AML-193 (cell line): Measurements from ENCODE around the gene WDR1.

Experiments used
- DNase-seq, 2 experiments: peaks; one replicate each; lab custom pipeline; 2025; lab: John Stamatoyannopoulos, UW

Gene WDR1

GRCh38 chr4:10085828-10086505, 30.6 kb downstream of the WDR1 start:
- DNase-seq: no peak

GRCh38 chr4:10085386-10085785, 31.2 kb downstream of the WDR1 start:
- no peak for DNase-seq

- no peak for DNase-seq
Observed at GRCh38 chr4:10084651-10085358, 31.8 kb downstream of the WDR1 start.

GRCh38 chr4:10083861-10084641, 32.5 kb downstream of the WDR1 start:
- no peak for DNase-seq

- DNase-seq: no peak
Observed at GRCh38 chr4:10083331-10083771, 33.2 kb downstream of the WDR1 start.

- DNase-seq: no peak
Observed at GRCh38 chr4:10082459-10083272, 33.9 kb downstream of the WDR1 start.

GRCh38 chr4:10082047-10082446, 34.6 kb downstream of the WDR1 start:
- no peak for DNase-seq

- DNase-seq: no peak
Observed at GRCh38 chr4:10081218-10081606, 35.4 kb downstream of the WDR1 start.

- no peak for DNase-seq
Observed at GRCh38 chr4:10080589-10081217, 35.9 kb downstream of the WDR1 start.

GRCh38 chr4:10079912-10080588, 36.5 kb downstream of the WDR1 start:
- no peak for DNase-seq

- DNase-seq: no peak
Observed at GRCh38 chr4:10079256-10079655, 37.3 kb downstream of the WDR1 start.

GRCh38 chr4:10078481-10079233, 37.9 kb downstream of the WDR1 start:
- DNase-seq: no peak

- DNase-seq: no peak
Observed at GRCh38 chr4:10077483-10078335, 38.9 kb downstream of the WDR1 start.

- DNase-seq: no peak
Observed at GRCh38 chr4:10077076-10077475, 39.5 kb downstream of the WDR1 start.

- no peak for DNase-seq
Observed at GRCh38 chr4:10075953-10076391, 40.6 kb downstream of the WDR1 start.

GRCh38 chr4:10075158-10075863, 41.3 kb downstream of the WDR1 start:
- DNase-seq: no peak

GRCh38 chr4:10074767-10075105, 41.9 kb downstream of the WDR1 start:
- peak; percentile 1 to 4 for DNase-seq

GRCh38 chr4:10074076-10074766, 42.4 kb downstream of the WDR1 start:
- no peak for DNase-seq
